ENCODE results near the gene CERK. TPM values are rescaled to one million over a fixed set of nuclear protein-coding genes. Genes with fewer than 3 reads are reported as not detected.

The CERK gene
- total RNA-seq, 1 experiment from 2014 or later: 11.6 TPM

DNA sequence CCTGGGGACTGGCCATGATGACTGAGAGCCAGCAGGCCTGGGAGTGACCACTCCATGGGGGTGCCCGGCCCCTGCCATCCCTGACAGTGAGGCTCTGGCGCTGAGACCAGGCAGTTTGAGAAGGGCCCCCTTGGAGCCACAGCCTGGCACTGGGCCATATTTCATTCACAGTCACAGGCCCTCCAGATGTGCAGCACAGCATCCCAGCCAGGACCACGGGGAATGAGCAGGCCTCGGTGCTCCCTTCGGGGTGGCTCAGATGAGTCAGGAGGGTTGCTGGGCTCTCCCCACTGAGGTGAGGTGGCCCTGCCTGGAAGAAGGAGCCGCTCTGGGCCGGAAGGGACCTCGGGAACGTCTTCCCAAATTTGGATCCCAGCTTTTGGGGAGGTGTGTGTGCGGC lies 64.8 kb downstream of the CERK start:
- Mint-ChIP-seq H3K4me1 (ENCODE audit: insufficient read depth, unreplicated experiment) (no peaks in the 10 kb centered on the region), H3K27ac (ENCODE audit: low read depth, unreplicated experiment) (no peak overlapping the region), H3K27me3 (ENCODE audit: insufficient read depth, unreplicated experiment) (no peaks in the 10 kb centered on the region), H3K36me3 (ENCODE audit: insufficient read depth, unreplicated experiment) (peaks cover 26% of the 10 kb centered on the region), H3K9me3 (ENCODE audit: unreplicated experiment) (no peaks in the 10 kb centered on the region), H3K4me3 (ENCODE audit: unreplicated experiment) (no peak overlapping the region)
- TF ChIP-seq, protein P1, sequence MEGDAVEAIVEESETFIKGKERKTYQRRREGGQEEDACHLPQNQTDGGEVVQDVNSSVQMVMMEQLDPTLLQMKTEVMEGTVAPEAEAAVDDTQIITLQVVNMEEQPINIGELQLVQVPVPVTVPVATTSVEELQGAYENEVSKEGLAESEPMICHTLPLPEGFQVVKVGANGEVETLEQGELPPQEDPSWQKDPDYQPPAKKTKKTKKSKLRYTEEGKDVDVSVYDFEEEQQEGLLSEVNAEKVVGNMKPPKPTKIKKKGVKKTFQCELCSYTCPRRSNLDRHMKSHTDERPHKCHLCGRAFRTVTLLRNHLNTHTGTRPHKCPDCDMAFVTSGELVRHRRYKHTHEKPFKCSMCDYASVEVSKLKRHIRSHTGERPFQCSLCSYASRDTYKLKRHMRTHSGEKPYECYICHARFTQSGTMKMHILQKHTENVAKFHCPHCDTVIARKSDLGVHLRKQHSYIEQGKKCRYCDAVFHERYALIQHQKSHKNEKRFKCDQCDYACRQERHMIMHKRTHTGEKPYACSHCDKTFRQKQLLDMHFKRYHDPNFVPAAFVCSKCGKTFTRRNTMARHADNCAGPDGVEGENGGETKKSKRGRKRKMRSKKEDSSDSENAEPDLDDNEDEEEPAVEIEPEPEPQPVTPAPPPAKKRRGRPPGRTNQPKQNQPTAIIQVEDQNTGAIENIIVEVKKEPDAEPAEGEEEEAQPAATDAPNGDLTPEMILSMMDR (IDR thresholded peaks at IDR 0.05; ENCODE audit: unreplicated experiment): no peak
- DNase-seq (ENCODE audit: unreplicated experiment): no peak
- no TSS peak for BruUV-seq (replicated peaks)
- POLR2A ChIA-PET: no interaction called here
- CTCF ChIA-PET: interaction anchor here (0.6 to 0.7 kb wide), 2 partner anchors 86 to 658 kb away, joined by 3 read pairs; no protein-coding TSS in a partner anchor
- intact Hi-C loops (cut with micrococcal nuclease): no loop called here

DNA sequence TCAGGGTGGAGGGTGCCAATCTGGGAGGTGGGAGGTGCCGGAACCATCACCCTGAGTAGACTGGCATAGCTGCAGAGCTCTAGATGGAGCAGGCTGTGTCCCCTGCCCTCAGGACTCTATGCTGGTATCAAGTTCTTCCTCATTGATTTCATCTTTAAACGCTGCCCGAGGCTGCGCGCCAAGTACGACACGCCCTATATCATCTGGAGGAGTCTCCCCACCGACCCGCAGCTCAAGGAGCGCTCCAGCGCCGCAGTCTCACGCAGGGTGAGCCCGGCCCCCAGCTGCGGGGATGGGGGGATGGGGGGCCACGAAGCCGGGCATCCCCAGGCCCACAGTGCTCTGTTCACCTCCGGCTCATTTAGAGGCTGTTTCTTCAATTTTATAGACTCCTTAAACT lies 65.3 kb downstream of the CERK start:
- H3K4me1 Mint-ChIP-seq (ENCODE audit: insufficient read depth, unreplicated experiment): no peaks in the 10 kb centered on the region
- BruUV-seq (replicated peaks): no TSS peak
- CTCF ChIA-PET: interaction anchor here (0.6 to 0.8 kb wide), 2 partner anchors 130 to 658 kb away, joined by 3 read pairs; no protein-coding TSS in a partner anchor
- TF ChIP-seq, protein P1 (IDR thresholded peaks at IDR 0.05; ENCODE audit: unreplicated experiment): no peak
- POLR2A ChIA-PET: no interaction called here
- no peak overlapping the region for H3K4me3 Mint-ChIP-seq (ENCODE audit: unreplicated experiment)
- no peaks in the 10 kb centered on the region for H3K27me3 Mint-ChIP-seq (ENCODE audit: insufficient read depth, unreplicated experiment)
- no peak for DNase-seq (ENCODE audit: unreplicated experiment)
- intact Hi-C loops (cut with micrococcal nuclease): no loop called here
- H3K9me3 Mint-ChIP-seq (ENCODE audit: unreplicated experiment): no peaks in the 10 kb centered on the region
- H3K27ac Mint-ChIP-seq (ENCODE audit: low read depth, unreplicated experiment): no peak overlapping the region
- peaks cover 26% of the 10 kb centered on the region for H3K36me3 Mint-ChIP-seq (ENCODE audit: insufficient read depth, unreplicated experiment)

DNA sequence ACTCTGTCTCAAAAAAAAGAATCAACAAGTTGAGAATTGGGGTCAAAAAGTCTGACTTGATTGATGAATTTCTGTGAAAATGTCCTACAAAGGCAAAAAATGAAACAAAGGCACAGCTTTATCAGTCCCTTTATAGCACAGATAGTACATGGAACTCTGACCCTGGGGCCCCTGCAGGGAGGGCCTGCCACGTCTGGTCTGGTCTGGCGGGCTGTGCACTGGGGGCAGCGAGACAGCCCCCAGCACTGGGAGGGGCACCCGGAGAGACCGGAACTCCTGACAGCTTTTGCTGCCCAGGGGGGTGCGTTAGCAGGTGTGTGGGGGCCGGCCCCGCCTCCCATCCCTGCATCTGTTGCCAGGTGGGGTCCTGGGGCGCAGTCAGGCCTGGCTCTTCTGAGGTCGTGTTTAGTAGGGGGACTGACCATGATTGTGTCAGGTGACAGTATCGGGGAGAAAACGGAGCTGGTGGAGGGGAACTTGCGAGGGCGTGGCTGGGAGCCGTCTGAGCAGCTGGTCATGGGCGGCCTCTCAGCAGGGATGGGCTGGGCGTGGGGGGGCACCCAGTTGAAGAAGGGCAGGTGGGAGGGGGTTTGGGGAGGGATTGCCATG lies 66.1 kb downstream of the CERK start:
- Mint-ChIP-seq H3K4me3 (ENCODE audit: unreplicated experiment) (no peak overlapping the region), H3K4me1 (ENCODE audit: insufficient read depth, unreplicated experiment) (no peaks in the 10 kb centered on the region), H3K9me3 (ENCODE audit: unreplicated experiment) (no peaks in the 10 kb centered on the region), H3K36me3 (ENCODE audit: insufficient read depth, unreplicated experiment) (peaks cover 20% of the 10 kb centered on the region), H3K27ac (ENCODE audit: low read depth, unreplicated experiment) (no peak overlapping the region), H3K27me3 (ENCODE audit: insufficient read depth, unreplicated experiment) (no peaks in the 10 kb centered on the region)
- TF ChIP-seq, protein P1 (IDR thresholded peaks at IDR 0.05; ENCODE audit: unreplicated experiment): no peak
- POLR2A ChIA-PET: interaction anchor here (0.6 kb wide), 1 partner anchor 1322 kb away, joined by 3 read pairs; no protein-coding TSS in a partner anchor
- intact Hi-C loops (cut with micrococcal nuclease): no loop called here
- DNase-seq (ENCODE audit: unreplicated experiment): no peak
- BruUV-seq (replicated peaks): no TSS peak
- CTCF ChIA-PET: interaction anchor here (0.8 kb wide), 1 partner anchor 131 kb away, joined by 3 read pairs; no protein-coding TSS in a partner anchor

DNA sequence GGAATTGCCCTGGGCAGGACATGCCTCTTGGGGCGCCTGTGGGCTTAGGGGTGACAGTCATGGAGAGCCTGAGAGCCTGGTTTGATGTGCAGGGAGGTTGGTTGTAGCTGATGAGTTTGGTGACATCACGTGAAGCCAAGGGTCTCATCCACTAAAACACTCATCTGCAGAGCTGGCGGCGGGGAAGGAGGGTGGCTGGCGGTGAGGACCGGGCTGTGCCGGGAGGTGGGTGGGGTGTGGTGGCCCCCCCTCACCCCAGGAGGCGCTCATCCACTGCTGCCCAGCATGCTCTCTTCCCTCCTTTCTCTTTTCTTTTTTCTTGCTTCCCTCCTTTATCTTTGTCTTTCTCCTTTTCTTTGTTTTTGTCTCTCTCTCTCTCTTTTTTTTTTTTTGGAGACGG lies 68.9 kb downstream of the CERK start:
- TF ChIP-seq, protein P1 (IDR thresholded peaks at IDR 0.05; ENCODE audit: unreplicated experiment): no peak
- Mint-ChIP-seq H3K36me3 (ENCODE audit: insufficient read depth, unreplicated experiment) (peaks cover 19% of the 10 kb centered on the region), H3K4me3 (ENCODE audit: unreplicated experiment) (no peak overlapping the region), H3K9me3 (ENCODE audit: unreplicated experiment) (no peaks in the 10 kb centered on the region), H3K4me1 (ENCODE audit: insufficient read depth, unreplicated experiment) (no peaks in the 10 kb centered on the region), H3K27me3 (ENCODE audit: insufficient read depth, unreplicated experiment) (no peaks in the 10 kb centered on the region), H3K27ac (ENCODE audit: low read depth, unreplicated experiment) (no peak overlapping the region)
- BruUV-seq (replicated peaks): no TSS peak
- ChIA-PET CTCF (interaction anchor here (2.8 kb wide), 1 partner anchor 106 kb away, joined by 14 read pairs; no protein-coding TSS in a partner anchor), POLR2A (interaction anchor here (0.7 kb wide), 1 partner anchor 8 kb away, joined by 6 read pairs; no protein-coding TSS in a partner anchor)
- intact Hi-C loops (cut with micrococcal nuclease): no loop called here
- no peak for DNase-seq (ENCODE audit: unreplicated experiment)

Data from MCF 10A (cell line).